H9 (cell line): Measurements from ENCODE around the gene RSF1. TPM values are rescaled to one million over a fixed set of nuclear protein-coding genes. Genes with fewer than 3 reads are reported as not detected.

Source experiments
- DNase-seq: peaks from one replicate; pipeline ENCODE4 v3.0.0-alpha.2; 2017
- H2AFZ ChIP-seq: one replicate; pipeline ENCODE4 v1.6.1; 2013; ENCODE audit warnings: mild to moderate bottlenecking, low read length, control low read depth, moderate library complexity
- H2AK5ac ChIP-seq: 2 replicates; pipeline ENCODE4 v1.6.1; 2013; ENCODE audit warnings: low read length, control low read depth, mixed read lengths; ENCODE audit not compliant: insufficient read length
- H2BK120ac ChIP-seq: one replicate; pipeline ENCODE4 v1.6.1; 2013; ENCODE audit warnings: low read depth, mild to moderate bottlenecking, low read length, control low read depth, inconsistent platforms; ENCODE audit not compliant: poor library complexity, severe bottlenecking
- H2BK12ac ChIP-seq: 2 replicates; pipeline ENCODE4 v1.6.1; 2013; ENCODE audit warnings: low read length, control low read depth, mixed read lengths, low read depth; ENCODE audit not compliant: insufficient read length
- H2BK15ac ChIP-seq: 2 replicates; pipeline ENCODE4 v1.6.1; 2013; ENCODE audit warnings: low read depth, low read length, control low read depth
- H2BK20ac ChIP-seq: one replicate; pipeline ENCODE4 v1.6.1; 2013; ENCODE audit warnings: low read depth, mild to moderate bottlenecking, low read length, control low read depth, inconsistent platforms; ENCODE audit not compliant: poor library complexity, severe bottlenecking
- H2BK5ac ChIP-seq: 2 replicates; pipeline ENCODE4 v1.6.1; 2013; ENCODE audit warnings: low read length, control low read depth, mixed read lengths; ENCODE audit not compliant: insufficient read length
- H3K14ac ChIP-seq: 2 replicates; pipeline ENCODE4 v1.6.1; 2013; ENCODE audit warnings: low read length, control low read depth; ENCODE audit not compliant: insufficient read depth
- H3K18ac ChIP-seq: 2 replicates; pipeline ENCODE4 v1.6.1; 2013; ENCODE audit warnings: low read depth, mild to moderate bottlenecking, mixed read lengths, low read length, control low read depth; ENCODE audit not compliant: insufficient read length
- H3K23ac ChIP-seq: 2 replicates; pipeline ENCODE4 v1.6.1; 2013; ENCODE audit warnings: low read length, control low read depth, mixed read lengths, low read depth; ENCODE audit not compliant: insufficient read length
- H3K23me2 ChIP-seq: 2 replicates; pipeline ENCODE4 v1.6.1; 2013; ENCODE audit warnings: low read depth, mild to moderate bottlenecking, mixed read lengths, low read length, control low read depth; ENCODE audit not compliant: insufficient read length, poor library complexity, severe bottlenecking
- H3K27ac ChIP-seq: 2 replicates; pipeline ENCODE4 v1.5.1; 2013; ENCODE audit warnings: low read length, control low read depth, mixed read lengths, low read depth; ENCODE audit not compliant: insufficient read length
- H3K27me3 ChIP-seq: 2 replicates; pipeline ENCODE4 v1.6.1; 2013; ENCODE audit warnings: low read length, control low read depth, inconsistent platforms; ENCODE audit not compliant: insufficient read depth
- H3K4ac ChIP-seq: 2 replicates; pipeline ENCODE4 v1.6.1; 2013; ENCODE audit warnings: low read depth, mild to moderate bottlenecking, control low read depth, inconsistent platforms, low read length, moderate library complexity
- H3K4me1 ChIP-seq: 2 replicates; pipeline ENCODE4 v1.6.1; 2013; ENCODE audit warnings: low read length, control low read depth, inconsistent platforms; ENCODE audit not compliant: insufficient read depth
- H3K4me2 ChIP-seq: 2 replicates; pipeline ENCODE4 v1.6.1; 2013; ENCODE audit warnings: low read length, control low read depth, mixed read lengths; ENCODE audit not compliant: insufficient read length, insufficient read depth
- H3K56ac ChIP-seq: 2 replicates; pipeline ENCODE4 v1.6.1; 2013; ENCODE audit warnings: low read depth, mild to moderate bottlenecking, mixed read lengths, low read length, control low read depth; ENCODE audit not compliant: insufficient read length
- H3K79me1 ChIP-seq: 2 replicates; pipeline ENCODE4 v1.6.1; 2013; ENCODE audit warnings: low read depth, mild to moderate bottlenecking, moderate library complexity, low read length, control low read depth, inconsistent platforms; ENCODE audit not compliant: insufficient read depth, poor library complexity, severe bottlenecking
- H3K79me2 ChIP-seq: 2 replicates; pipeline ENCODE4 v1.6.1; 2013; ENCODE audit warnings: low read length, control low read depth, inconsistent platforms; ENCODE audit not compliant: insufficient read depth
- H3K9ac ChIP-seq: 2 replicates; pipeline ENCODE4 v1.6.1; 2013; ENCODE audit warnings: low read length, control low read depth, mixed read lengths; ENCODE audit not compliant: insufficient read length; ENCODE audit errors: extremely low read depth
- H3K9me3 ChIP-seq: one replicate; pipeline ENCODE4 v1.6.1; 2013; ENCODE audit warnings: low read depth, low read length, inconsistent platforms; ENCODE audit not compliant: control insufficient read depth
- H3T11ph ChIP-seq: one replicate; pipeline ENCODE4 v1.6.1; 2013; ENCODE audit warnings: mild to moderate bottlenecking, low read length, control low read depth, inconsistent platforms
- H4K20me1 ChIP-seq: one replicate; pipeline ENCODE4 v1.6.1; 2013; ENCODE audit not compliant: control insufficient read depth, insufficient read length, insufficient read depth
- H4K5ac ChIP-seq: 2 replicates; pipeline ENCODE4 v1.6.1; 2013; ENCODE audit warnings: low read depth, mild to moderate bottlenecking, mixed read lengths, low read length, control low read depth; ENCODE audit not compliant: insufficient read length
- H4K8ac ChIP-seq: replicated peaks from 2 replicates; pipeline ENCODE4 v1.6.1; 2013; ENCODE audit warnings: low read length, control low read depth, mixed read lengths, low read depth; ENCODE audit not compliant: insufficient read length
- H4K91ac ChIP-seq: 2 replicates; pipeline ENCODE4 v1.6.1; 2013; ENCODE audit warnings: low read depth, mild to moderate bottlenecking, moderate library complexity, mixed read lengths, low read length, control low read depth; ENCODE audit not compliant: insufficient read length
- H3K27ac Mint-ChIP-seq, 3 experiments: 2 replicates in 2 of 3; 3 replicates in 1 of 3; pipeline ENCODE4 v1.8.0; 2020 to 2021; ENCODE audit warnings: mixed read lengths in 3 of 3, mild to moderate bottlenecking in 1 of 3, moderate library complexity in 1 of 3
- H3K27me3 Mint-ChIP-seq: 2 replicates; pipeline ENCODE4 v1.8.0; 2021; ENCODE audit warnings: low read depth, mild to moderate bottlenecking, moderate library complexity, mixed read lengths
- H3K36me3 Mint-ChIP-seq, 3 experiments: 2 replicates in 2 of 3; 3 replicates in 1 of 3; pipeline ENCODE4 v1.8.0; 2020 to 2021; ENCODE audit warnings: low read depth in 3 of 3, mixed read lengths in 3 of 3; ENCODE audit not compliant: insufficient read depth in 1 of 3
- H3K4me1 Mint-ChIP-seq, 2 experiments: 2 replicates each; pipeline ENCODE4 v1.8.0; 2020; ENCODE audit warnings: mixed read lengths in 2 of 2
- H3K4me3 Mint-ChIP-seq, 2 experiments: 2 replicates in 1 of 2; 3 replicates in 1 of 2; pipeline ENCODE4 v1.8.0; 2020 to 2021; ENCODE audit warnings: mild to moderate bottlenecking in 2 of 2, mixed read lengths in 2 of 2, moderate library complexity in 1 of 2
- H3K9me3 Mint-ChIP-seq, 2 experiments: 2 replicates in 1 of 2; 3 replicates in 1 of 2; pipeline ENCODE4 v1.8.0; 2020; ENCODE audit warnings: mild to moderate bottlenecking in 2 of 2, mixed read lengths in 2 of 2, moderate library complexity in 1 of 2
- WGBS: extraction: QIAGEN DNeasy Blood & Tissue Kit; methylation state at CpG from one replicate; pipeline ENCODE4 v1.1.7; 2013; ENCODE audit warnings: missing lambda C conversion rate, low lambda C conversion rate, mixed read lengths; ENCODE audit not compliant: insufficient read length; ENCODE audit errors: extremely low coverage; 5-methylcytosine and 5-hydroxymethylcytosine counted together
- total RNA-seq: library from RNA; stranded (reverse); gene quantifications from 2 replicates; pipeline ENCODE4 v1.2.1, GENCODE V29; 2021
- TF ChIP-seq, protein P1 (sequence below): fragments of 200-600 bp; sonication (generic); conservative IDR thresholded peaks from 3 replicates; pipeline ENCODE4 v1.8.0; 2021; ENCODE audit warnings: antibody characterized with exemption, mild to moderate bottlenecking

Gene RSF1
- total RNA-seq, 1 experiment from 2014 or later, result 82.6 TPM

DNA sequence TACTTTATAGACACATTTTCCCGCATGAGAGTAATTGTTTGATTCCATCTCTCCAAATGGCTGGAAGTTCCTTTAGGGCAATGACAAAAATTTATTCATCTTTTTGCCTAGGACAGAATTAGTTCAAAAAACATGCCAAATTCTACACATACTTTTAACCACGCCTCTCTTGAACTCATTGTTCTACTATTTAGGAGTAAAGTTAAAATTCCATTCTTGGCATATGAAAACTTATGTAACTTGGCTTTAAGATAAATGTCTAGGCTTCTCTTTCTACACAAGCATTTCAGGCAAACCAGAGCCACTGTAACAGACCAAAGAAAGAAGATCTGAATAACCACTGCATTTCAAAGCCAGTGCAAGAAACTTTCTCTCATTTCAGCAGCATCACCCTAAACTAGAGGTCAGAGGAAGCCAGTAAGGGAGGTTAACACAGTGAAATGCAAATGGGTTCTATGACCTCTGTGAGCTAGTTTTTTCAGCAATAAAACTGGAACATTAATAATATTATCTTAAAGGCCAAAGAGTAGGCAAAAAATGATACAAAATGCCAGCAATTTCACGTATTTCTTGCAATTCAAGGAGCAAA is 73.0 kb downstream of the RSF1 start:
- Histone ChIP-seq H2BK5ac (no peak overlapping the region), H3K9me3 (no peaks in the 10 kb centered on the region), H3K27me3 (no peaks in the 10 kb centered on the region), H3K56ac (no peak overlapping the region), H3K79me1 (peaks cover 3% of the 10 kb centered on the region), H2AFZ (no peak overlapping the region), H3K4me2 (no peak overlapping the region), H2AK5ac (no peak overlapping the region), H2BK120ac (no peak overlapping the region), H3K23ac (no peak overlapping the region), H4K5ac (no peak overlapping the region), H3K4me1 (peaks cover 6% of the 10 kb centered on the region; the same call in 1 of the 2 replicates), H3K79me2 (peaks cover 3% of the 10 kb centered on the region), H3K4ac (no peak overlapping the region), H2BK20ac (no peak overlapping the region), H2BK15ac (no peak overlapping the region), H3K9ac (no peak overlapping the region), H3K23me2 (no peaks in the 10 kb centered on the region), H2BK12ac (no peak overlapping the region), H4K20me1 (no peaks in the 10 kb centered on the region), H3K27ac (no peak overlapping the region), H4K8ac (no peak overlapping the region), H3K14ac (no peak overlapping the region), H4K91ac (no peak overlapping the region), H3T11ph (no peak overlapping the region), H3K18ac (no peak overlapping the region)
- DNase-seq, result no peak
- H3K27ac Mint-ChIP-seq, result peak overlapping the region in 2 of 3 experiments; percentile 26 to 79; a peak in 4 of 7 replicates
- TF ChIP-seq, protein P1, sequence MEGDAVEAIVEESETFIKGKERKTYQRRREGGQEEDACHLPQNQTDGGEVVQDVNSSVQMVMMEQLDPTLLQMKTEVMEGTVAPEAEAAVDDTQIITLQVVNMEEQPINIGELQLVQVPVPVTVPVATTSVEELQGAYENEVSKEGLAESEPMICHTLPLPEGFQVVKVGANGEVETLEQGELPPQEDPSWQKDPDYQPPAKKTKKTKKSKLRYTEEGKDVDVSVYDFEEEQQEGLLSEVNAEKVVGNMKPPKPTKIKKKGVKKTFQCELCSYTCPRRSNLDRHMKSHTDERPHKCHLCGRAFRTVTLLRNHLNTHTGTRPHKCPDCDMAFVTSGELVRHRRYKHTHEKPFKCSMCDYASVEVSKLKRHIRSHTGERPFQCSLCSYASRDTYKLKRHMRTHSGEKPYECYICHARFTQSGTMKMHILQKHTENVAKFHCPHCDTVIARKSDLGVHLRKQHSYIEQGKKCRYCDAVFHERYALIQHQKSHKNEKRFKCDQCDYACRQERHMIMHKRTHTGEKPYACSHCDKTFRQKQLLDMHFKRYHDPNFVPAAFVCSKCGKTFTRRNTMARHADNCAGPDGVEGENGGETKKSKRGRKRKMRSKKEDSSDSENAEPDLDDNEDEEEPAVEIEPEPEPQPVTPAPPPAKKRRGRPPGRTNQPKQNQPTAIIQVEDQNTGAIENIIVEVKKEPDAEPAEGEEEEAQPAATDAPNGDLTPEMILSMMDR, result no peak
- H3K9me3 Mint-ChIP-seq, result no peaks in the 10 kb centered on the region
- no peak overlapping the region for H3K4me3 Mint-ChIP-seq
- WGBS, result no CpG with 5 or more reads among the region's 3 CpGs
- H3K27me3 Mint-ChIP-seq, result no peaks in the 10 kb centered on the region; the same call in 1 of the 2 replicates
- H3K36me3 Mint-ChIP-seq, result peaks cover 1 to 17% (median 3%) of the 10 kb centered on the region in 3 experiments; a peak in 5 of 7 replicates
- H3K4me1 Mint-ChIP-seq, result peaks cover 46 to 53% of the 10 kb centered on the region in 2 experiments
